Retinal pigment epithelial cell (primary cell): Measurements from ENCODE around the gene EPHB2.
"Not testable (repeated sequence)": the region's sequence is repeated elsewhere in the genome, so short reads cannot be mapped to it uniquely, and the experiment has no call there.

Experiments used
- DNase-seq: peaks from one replicate; pipeline ENCODE4 v3.0.0-alpha.2; 2010; ENCODE audit warnings: low read depth
- H3K4me3 ChIP-seq: 2 replicates; pipeline ENCODE4 v1.5.1; 2011; ENCODE audit warnings: mild to moderate bottlenecking, low read length, control low read depth, moderate library complexity
- TF ChIP-seq, protein P1 (sequence below): conservative IDR thresholded peaks from 2 replicates; pipeline ENCODE4 v1.5.1; 2011; ENCODE audit warnings: low read depth, low read length, control low read depth, inconsistent platforms

The EPHB2 gene

GRCh38 chr1:22838965-22839364 is 128.3 kb downstream of the EPHB2 start:
- DNase-seq = no peak
- H3K4me3 ChIP-seq = no peak overlapping the region
- TF ChIP-seq, protein P1, sequence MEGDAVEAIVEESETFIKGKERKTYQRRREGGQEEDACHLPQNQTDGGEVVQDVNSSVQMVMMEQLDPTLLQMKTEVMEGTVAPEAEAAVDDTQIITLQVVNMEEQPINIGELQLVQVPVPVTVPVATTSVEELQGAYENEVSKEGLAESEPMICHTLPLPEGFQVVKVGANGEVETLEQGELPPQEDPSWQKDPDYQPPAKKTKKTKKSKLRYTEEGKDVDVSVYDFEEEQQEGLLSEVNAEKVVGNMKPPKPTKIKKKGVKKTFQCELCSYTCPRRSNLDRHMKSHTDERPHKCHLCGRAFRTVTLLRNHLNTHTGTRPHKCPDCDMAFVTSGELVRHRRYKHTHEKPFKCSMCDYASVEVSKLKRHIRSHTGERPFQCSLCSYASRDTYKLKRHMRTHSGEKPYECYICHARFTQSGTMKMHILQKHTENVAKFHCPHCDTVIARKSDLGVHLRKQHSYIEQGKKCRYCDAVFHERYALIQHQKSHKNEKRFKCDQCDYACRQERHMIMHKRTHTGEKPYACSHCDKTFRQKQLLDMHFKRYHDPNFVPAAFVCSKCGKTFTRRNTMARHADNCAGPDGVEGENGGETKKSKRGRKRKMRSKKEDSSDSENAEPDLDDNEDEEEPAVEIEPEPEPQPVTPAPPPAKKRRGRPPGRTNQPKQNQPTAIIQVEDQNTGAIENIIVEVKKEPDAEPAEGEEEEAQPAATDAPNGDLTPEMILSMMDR = no peak

DNA sequence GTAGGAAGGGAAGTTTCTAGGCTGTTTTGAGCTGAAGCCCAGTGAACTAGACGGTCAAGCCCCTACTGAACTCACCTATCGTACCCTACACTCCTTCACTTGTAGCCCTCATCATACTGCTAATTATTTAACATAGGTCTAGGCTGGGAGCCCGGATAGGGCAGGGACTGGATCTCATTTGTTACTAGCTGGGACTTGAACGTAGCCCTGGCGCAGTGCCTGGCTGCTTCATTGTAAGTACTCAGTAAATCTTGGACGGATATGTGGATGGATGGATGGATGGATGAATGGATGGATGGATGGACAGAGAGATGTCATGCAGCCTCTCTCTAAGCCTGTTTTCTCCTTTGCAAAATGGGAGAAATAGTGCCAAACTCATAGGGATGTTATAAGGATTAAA is 129.2 kb downstream of the EPHB2 start:
- TF ChIP-seq, protein P1 = no peak
- H3K4me3 ChIP-seq = no peak overlapping the region
- no peak for DNase-seq

- DNase-seq = no peak
- H3K4me3 ChIP-seq = no peak overlapping the region
- TF ChIP-seq, protein P1 = no peak
These were observed 130.5 kb downstream of the EPHB2 start for GRCh38 chr1:22841142-22841541.

DNA sequence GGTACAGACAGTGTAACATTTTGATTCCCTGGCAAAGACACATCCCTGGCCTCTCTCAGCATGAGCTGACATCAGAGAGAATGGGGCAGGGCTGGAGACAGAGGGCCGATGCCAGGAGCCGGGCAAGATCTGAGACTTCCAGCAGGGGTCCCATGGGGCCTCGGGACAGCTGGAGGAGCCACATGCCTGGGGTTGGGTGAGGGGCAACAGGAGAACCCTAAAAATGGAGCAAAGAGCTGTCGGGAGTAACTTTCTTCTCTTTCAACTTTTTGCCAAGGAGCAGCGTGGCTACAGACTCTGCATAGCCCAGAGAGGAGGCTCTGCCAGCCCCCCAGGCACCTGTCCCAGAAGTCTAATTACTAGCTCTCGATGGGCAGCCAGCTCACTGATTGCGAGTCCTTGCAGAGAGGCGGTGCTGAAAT is 131.2 kb downstream of the EPHB2 start:
- no peak overlapping the region for H3K4me3 ChIP-seq
- DNase-seq = no peak
- TF ChIP-seq, protein P1 = no peak

DNA sequence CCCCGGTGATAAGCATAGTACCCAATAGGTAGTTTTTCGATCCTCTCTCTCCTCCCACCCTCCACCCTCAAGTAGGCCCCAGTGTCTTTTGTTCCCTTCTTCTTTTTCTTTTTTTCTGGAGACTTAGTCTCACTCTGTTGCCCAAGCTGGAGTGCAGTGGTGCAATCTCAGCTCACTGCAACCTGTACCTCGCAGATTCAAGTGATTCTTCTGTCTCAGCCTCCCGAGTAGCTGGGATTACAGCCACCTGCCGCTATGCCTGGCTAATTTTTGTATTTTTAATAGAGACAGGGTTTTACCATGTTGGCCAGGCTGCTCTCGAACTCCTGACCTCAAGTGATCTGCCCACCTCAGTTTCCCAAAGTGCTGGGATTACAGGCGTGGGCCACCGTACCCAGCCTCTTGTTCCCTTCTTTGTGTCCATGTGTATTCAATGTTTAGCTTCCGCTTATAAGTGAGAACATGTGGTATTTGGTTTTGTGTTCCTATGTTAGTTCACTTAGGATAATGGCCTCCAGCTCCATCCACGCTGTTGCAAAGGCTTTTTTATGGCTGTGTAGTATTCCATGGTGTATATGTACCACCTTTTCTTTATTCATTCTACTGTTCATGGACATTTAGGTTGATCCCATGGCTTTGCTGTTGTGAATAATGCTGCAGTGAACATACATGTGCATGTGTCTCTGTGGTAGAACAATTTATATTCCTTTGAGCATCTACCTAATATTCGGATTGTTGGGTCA is 133.0 kb downstream of the EPHB2 start:
- H3K4me3 ChIP-seq, DNase-seq: not testable (repeated sequence)

- TF ChIP-seq, protein P1 = no peak
- H3K4me3 ChIP-seq = no peak overlapping the region
- DNase-seq = no peak
These were observed 134.0 kb downstream of the EPHB2 start for GRCh38 chr1:22844621-22845020.

- no peak for DNase-seq
- H3K4me3 ChIP-seq = no peak overlapping the region
- TF ChIP-seq, protein P1 = no peak
These were observed 134.8 kb downstream of the EPHB2 start for GRCh38 chr1:22845398-22845935.
